ENCODE results near the gene MARCHF10. TPM values are rescaled to one million over a fixed set of nuclear protein-coding genes. Genes with fewer than 3 reads are reported as not detected.

Gene MARCHF10
- total RNA-seq, 1 experiment from 2014 or later: not detected

DNA sequence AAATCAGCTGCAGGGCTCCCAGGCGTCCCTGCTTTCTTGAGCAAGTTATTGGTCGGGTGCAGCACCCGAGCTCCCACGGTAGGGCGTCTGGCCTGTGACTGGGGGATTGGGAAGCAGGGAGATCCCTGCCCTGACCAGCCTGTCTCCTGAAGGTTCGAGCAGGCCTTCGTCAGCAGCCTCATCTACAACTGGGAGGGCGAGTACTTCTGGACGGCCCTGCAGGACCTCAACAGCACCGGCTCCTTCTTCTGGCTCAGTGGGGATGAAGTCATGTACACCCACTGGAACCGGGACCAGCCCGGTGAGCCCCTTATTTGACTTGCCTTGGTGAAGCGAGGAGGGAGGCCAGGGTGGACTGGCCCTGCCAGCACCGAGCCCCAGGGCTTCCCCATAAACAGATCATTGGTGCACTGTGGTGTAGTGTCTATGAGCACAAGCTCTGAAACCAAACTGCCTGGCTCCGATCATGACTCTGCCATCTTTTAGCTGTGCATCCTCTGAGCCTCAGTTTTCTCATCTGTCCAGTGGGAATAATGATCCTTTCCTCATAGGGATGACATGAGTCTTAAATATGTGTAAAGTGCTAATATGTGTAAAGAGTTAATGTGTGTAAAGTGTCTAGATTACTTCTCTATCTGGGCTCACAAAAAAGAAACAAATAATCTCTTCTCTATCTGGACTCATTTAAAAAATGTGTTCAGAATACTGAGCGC is 131.7 kb downstream of the MARCHF10 start:
- DNase-seq (ENCODE audit: unreplicated experiment): no peak
- Mint-ChIP-seq H3K36me3 (ENCODE audit: insufficient read depth, unreplicated experiment) (peaks cover 6% of the 10 kb centered on the region), H3K4me1 (ENCODE audit: insufficient read depth, unreplicated experiment) (peaks cover 13% of the 10 kb centered on the region), H3K9me3 (ENCODE audit: unreplicated experiment) (no peaks in the 10 kb centered on the region), H3K27ac (ENCODE audit: low read depth, unreplicated experiment) (no peak overlapping the region), H3K27me3 (ENCODE audit: insufficient read depth, unreplicated experiment) (no peaks in the 10 kb centered on the region), H3K4me3 (ENCODE audit: unreplicated experiment) (no peak overlapping the region)
- TF ChIP-seq, protein P1, sequence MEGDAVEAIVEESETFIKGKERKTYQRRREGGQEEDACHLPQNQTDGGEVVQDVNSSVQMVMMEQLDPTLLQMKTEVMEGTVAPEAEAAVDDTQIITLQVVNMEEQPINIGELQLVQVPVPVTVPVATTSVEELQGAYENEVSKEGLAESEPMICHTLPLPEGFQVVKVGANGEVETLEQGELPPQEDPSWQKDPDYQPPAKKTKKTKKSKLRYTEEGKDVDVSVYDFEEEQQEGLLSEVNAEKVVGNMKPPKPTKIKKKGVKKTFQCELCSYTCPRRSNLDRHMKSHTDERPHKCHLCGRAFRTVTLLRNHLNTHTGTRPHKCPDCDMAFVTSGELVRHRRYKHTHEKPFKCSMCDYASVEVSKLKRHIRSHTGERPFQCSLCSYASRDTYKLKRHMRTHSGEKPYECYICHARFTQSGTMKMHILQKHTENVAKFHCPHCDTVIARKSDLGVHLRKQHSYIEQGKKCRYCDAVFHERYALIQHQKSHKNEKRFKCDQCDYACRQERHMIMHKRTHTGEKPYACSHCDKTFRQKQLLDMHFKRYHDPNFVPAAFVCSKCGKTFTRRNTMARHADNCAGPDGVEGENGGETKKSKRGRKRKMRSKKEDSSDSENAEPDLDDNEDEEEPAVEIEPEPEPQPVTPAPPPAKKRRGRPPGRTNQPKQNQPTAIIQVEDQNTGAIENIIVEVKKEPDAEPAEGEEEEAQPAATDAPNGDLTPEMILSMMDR (IDR thresholded peaks at IDR 0.05; ENCODE audit: unreplicated experiment): no peak
- CTCF ChIA-PET: interaction anchor here (1.4 kb wide), 1 partner anchor 730 kb away, joined by 6 read pairs; no protein-coding TSS in a partner anchor
- no TSS peak for BruUV-seq (replicated peaks)
- POLR2A ChIA-PET: interaction anchor here (0.7 kb wide), 1 partner anchor 883 kb away, joined by 3 read pairs; no protein-coding TSS in a partner anchor
- intact Hi-C loops (cut with micrococcal nuclease): loop anchor here (10.0 kb wide), 1 partner anchor 938 kb away; no protein-coding TSS in a partner anchor

DNA sequence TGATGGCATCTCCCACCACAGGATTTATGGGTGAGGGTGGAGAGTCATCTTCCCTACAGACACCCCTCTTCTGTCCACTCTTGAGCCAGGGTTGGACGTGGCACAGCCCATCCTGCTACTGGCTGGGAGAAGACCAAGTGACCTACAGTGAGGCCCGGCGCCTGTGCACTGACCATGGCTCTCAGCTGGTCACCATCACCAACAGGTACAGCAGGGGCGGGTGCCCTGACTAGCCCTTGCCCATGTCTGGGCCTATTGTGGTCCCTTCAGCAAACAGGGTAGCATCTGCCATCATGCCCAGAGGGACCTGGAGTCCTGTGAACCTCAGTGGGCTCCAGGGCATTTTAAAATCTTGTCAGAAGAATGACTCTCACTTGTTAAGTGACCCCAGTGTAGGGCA is 132.4 kb downstream of the MARCHF10 start:
- H3K27me3 Mint-ChIP-seq (ENCODE audit: insufficient read depth, unreplicated experiment): no peaks in the 10 kb centered on the region
- H3K9me3 Mint-ChIP-seq (ENCODE audit: unreplicated experiment): no peaks in the 10 kb centered on the region
- H3K4me3 Mint-ChIP-seq (ENCODE audit: unreplicated experiment): no peak overlapping the region
- no peak for DNase-seq (ENCODE audit: unreplicated experiment)
- BruUV-seq (replicated peaks): no TSS peak
- TF ChIP-seq, protein P1 (IDR thresholded peaks at IDR 0.05; ENCODE audit: unreplicated experiment): no peak
- ChIA-PET CTCF (interaction anchor here (1.4 kb wide), 1 partner anchor 731 kb away, joined by 6 read pairs; no protein-coding TSS in a partner anchor), POLR2A (no interaction called here)
- intact Hi-C loops (cut with micrococcal nuclease): loop anchor here (10.0 kb wide), 1 partner anchor 939 kb away; no protein-coding TSS in a partner anchor
- peaks cover 6% of the 10 kb centered on the region for H3K36me3 Mint-ChIP-seq (ENCODE audit: insufficient read depth, unreplicated experiment)
- H3K4me1 Mint-ChIP-seq (ENCODE audit: insufficient read depth, unreplicated experiment): peaks cover 15% of the 10 kb centered on the region
- no peak overlapping the region for H3K27ac Mint-ChIP-seq (ENCODE audit: low read depth, unreplicated experiment)

DNA sequence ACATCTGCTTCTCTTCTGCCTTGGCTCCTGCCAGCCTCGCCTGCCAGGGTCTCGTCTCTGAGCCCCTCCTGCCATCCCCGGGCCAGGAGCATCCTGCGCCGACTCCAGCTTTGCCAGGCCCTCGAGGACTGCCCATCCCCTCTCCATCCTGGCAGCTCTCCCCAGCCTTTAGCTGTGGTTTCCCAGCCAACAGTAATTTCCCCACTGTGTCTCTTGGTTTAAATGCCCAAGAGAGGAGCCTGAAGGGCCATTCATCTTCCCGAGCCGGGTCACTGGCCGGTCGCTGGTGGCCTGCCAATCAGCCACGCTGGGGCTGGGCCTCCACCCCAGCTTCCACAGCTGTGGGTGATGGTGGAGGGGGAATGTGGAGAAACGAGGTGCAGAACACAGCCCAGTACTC is 132.9 kb downstream of the MARCHF10 start:
- POLR2A ChIA-PET: no interaction called here
- BruUV-seq (replicated peaks): no TSS peak
- DNase-seq (ENCODE audit: unreplicated experiment): no peak
- no peaks in the 10 kb centered on the region for H3K27me3 Mint-ChIP-seq (ENCODE audit: insufficient read depth, unreplicated experiment)
- CTCF ChIA-PET: interaction anchor here (4.2 kb wide), 1 partner anchor 732 kb away, joined by 63 read pairs; no protein-coding TSS in a partner anchor
- peaks cover 18% of the 10 kb centered on the region for H3K4me1 Mint-ChIP-seq (ENCODE audit: insufficient read depth, unreplicated experiment)
- no peak overlapping the region for H3K27ac Mint-ChIP-seq (ENCODE audit: low read depth, unreplicated experiment)
- no peaks in the 10 kb centered on the region for H3K9me3 Mint-ChIP-seq (ENCODE audit: unreplicated experiment)
- peaks cover 6% of the 10 kb centered on the region for H3K36me3 Mint-ChIP-seq (ENCODE audit: insufficient read depth, unreplicated experiment)
- intact Hi-C loops (cut with micrococcal nuclease): loop anchor here (10.0 kb wide), 1 partner anchor 940 kb away; no protein-coding TSS in a partner anchor
- H3K4me3 Mint-ChIP-seq (ENCODE audit: unreplicated experiment): no peak overlapping the region
- TF ChIP-seq, protein P1 (IDR thresholded peaks at IDR 0.05; ENCODE audit: unreplicated experiment): no peak

GRCh38 chr17:62674841-62675240 is 133.3 kb downstream of the MARCHF10 start:
- CTCF ChIA-PET: interaction anchor here (4.2 kb wide), 1 partner anchor 732 kb away, joined by 63 read pairs; no protein-coding TSS in a partner anchor
- TF ChIP-seq, protein P1 (IDR thresholded peaks at IDR 0.05; ENCODE audit: unreplicated experiment): no peak
- Mint-ChIP-seq H3K27me3 (ENCODE audit: insufficient read depth, unreplicated experiment) (no peaks in the 10 kb centered on the region), H3K9me3 (ENCODE audit: unreplicated experiment) (no peaks in the 10 kb centered on the region), H3K4me1 (ENCODE audit: insufficient read depth, unreplicated experiment) (peaks cover 19% of the 10 kb centered on the region), H3K4me3 (ENCODE audit: unreplicated experiment) (no peak overlapping the region), H3K36me3 (ENCODE audit: insufficient read depth, unreplicated experiment) (peaks cover 6% of the 10 kb centered on the region), H3K27ac (ENCODE audit: low read depth, unreplicated experiment) (no peak overlapping the region)
- POLR2A ChIA-PET: no interaction called here
- intact Hi-C loops (cut with micrococcal nuclease): loop anchor here (5.0 to 10.0 kb wide), 2 partner anchors 940 to 1162 kb away; no protein-coding TSS in a partner anchor
- no TSS peak for BruUV-seq (replicated peaks)
- no peak for DNase-seq (ENCODE audit: unreplicated experiment)
